Measurements from ENCODE around the gene TEP1. TPM values are rescaled to one million over a fixed set of nuclear protein-coding genes. Genes with fewer than 3 reads are reported as not detected.
A peak's percentile ranks its signal among the peaks of the same experiment; 100 is the strongest.
"Not testable (repeated sequence)": the region's sequence is repeated elsewhere in the genome, so short reads cannot be mapped to it uniquely, and the experiment has no call there.

TEP1 gene
- total RNA-seq, 2 experiments from 2014 or later: 47.1 to 49.3 TPM

- ChIA-PET CTCF (interaction anchor here (1.0 to 1.1 kb wide), 2 partner anchors 29 to 59 kb away, joined by 3 to 5 read pairs; no protein-coding TSS in a partner anchor), POLR2A (interaction anchor here (2.3 kb wide), 1 partner anchor 13 kb away, joined by 8 read pairs; the partner anchor contains the start of gene PARP2)
- Mint-ChIP-seq H3K4me1 (ENCODE audit: low read depth) (peaks cover 11% of the 10 kb centered on the region), H3K4me3 (no peak overlapping the region), H3K9me3 (no peaks in the 10 kb centered on the region), H3K27ac (no peak overlapping the region), H3K36me3 (peaks cover 64% of the 10 kb centered on the region), H3K27me3 (no peaks in the 10 kb centered on the region)
- DNase-seq: no peak
- intact Hi-C loops (cut with micrococcal nuclease): no loop called here
These were observed 56.9 kb downstream of the TEP1 start for GRCh38 chr14:20356422-20356821.

GRCh38 chr14:20350860-20351259, 62.4 kb downstream of the TEP1 start:
- no peaks in the 10 kb centered on the region for H3K9me3 Mint-ChIP-seq
- H3K27ac Mint-ChIP-seq: no peak overlapping the region
- ChIA-PET CTCF (interaction anchor here (6.0 kb wide), 1 partner anchor 24 kb away, joined by 26 read pairs; no protein-coding TSS in a partner anchor), POLR2A (no interaction called here)
- H3K4me3 Mint-ChIP-seq: no peak overlapping the region
- DNase-seq: no peak
- H3K4me1 Mint-ChIP-seq (ENCODE audit: low read depth): no peaks in the 10 kb centered on the region
- peaks cover 47% of the 10 kb centered on the region for H3K36me3 Mint-ChIP-seq
- H3K27me3 Mint-ChIP-seq: no peaks in the 10 kb centered on the region
- intact Hi-C loops (cut with micrococcal nuclease): no loop called here

GRCh38 chr14:20350282-20350681, 63.0 kb downstream of the TEP1 start:
- H3K4me3 Mint-ChIP-seq: no peak overlapping the region
- peak overlapping the region; percentile 4 for H3K27ac Mint-ChIP-seq
- CTCF ChIA-PET: interaction anchor here (1.3 to 6.0 kb wide), 3 partner anchors 21 to 65 kb away, joined by 4 to 26 read pairs (median 5); no protein-coding TSS in a partner anchor
- H3K4me1 Mint-ChIP-seq (ENCODE audit: low read depth): peaks cover 4% of the 10 kb centered on the region
- POLR2A ChIA-PET: no interaction called here
- no peaks in the 10 kb centered on the region for H3K9me3 Mint-ChIP-seq
- intact Hi-C loops (cut with micrococcal nuclease): no loop called here
- no peaks in the 10 kb centered on the region for H3K27me3 Mint-ChIP-seq
- H3K36me3 Mint-ChIP-seq: peaks cover 48% of the 10 kb centered on the region
- DNase-seq: no peak

- no peak for DNase-seq
- H3K4me1 Mint-ChIP-seq (ENCODE audit: low read depth): peaks cover 19% of the 10 kb centered on the region
- peaks cover 3% of the 10 kb centered on the region for H3K27me3 Mint-ChIP-seq
- intact Hi-C loops (cut with micrococcal nuclease): no loop called here
- peaks cover 50% of the 10 kb centered on the region for H3K36me3 Mint-ChIP-seq
- ChIA-PET CTCF (interaction anchor here (1.0 to 6.0 kb wide), 2 partner anchors 20 to 68 kb away, joined by 5 to 26 read pairs; no protein-coding TSS in a partner anchor), POLR2A (no interaction called here)
- peaks cover 2% of the 10 kb centered on the region for H3K9me3 Mint-ChIP-seq
- no peak overlapping the region for H3K4me3 Mint-ChIP-seq
- no peak overlapping the region for H3K27ac Mint-ChIP-seq
These were observed 65.6 kb downstream of the TEP1 start for GRCh38 chr14:20347747-20348146.

- H3K4me3 Mint-ChIP-seq: no peak overlapping the region
- DNase-seq: no peak
- H3K9me3 Mint-ChIP-seq: peaks cover 2% of the 10 kb centered on the region
- POLR2A ChIA-PET: no interaction called here
- H3K36me3 Mint-ChIP-seq: peaks cover 41% of the 10 kb centered on the region
- no peak overlapping the region for H3K27ac Mint-ChIP-seq
- CTCF ChIA-PET: no interaction called here
- H3K27me3 Mint-ChIP-seq: peaks cover 3% of the 10 kb centered on the region
- peaks cover 19% of the 10 kb centered on the region for H3K4me1 Mint-ChIP-seq (ENCODE audit: low read depth)
- intact Hi-C loops (cut with micrococcal nuclease): no loop called here
These were observed 66.6 kb downstream of the TEP1 start for GRCh38 chr14:20346713-20347112.

- peaks cover 19% of the 10 kb centered on the region for H3K4me1 Mint-ChIP-seq (ENCODE audit: low read depth)
- H3K9me3 Mint-ChIP-seq: peaks cover 2% of the 10 kb centered on the region
- intact Hi-C loops (cut with micrococcal nuclease): no loop called here
- H3K27ac Mint-ChIP-seq: no peak overlapping the region
- H3K4me3 Mint-ChIP-seq: peak overlapping the region; percentile 9
- H3K27me3 Mint-ChIP-seq: peaks cover 3% of the 10 kb centered on the region
- POLR2A ChIA-PET: no interaction called here
- CTCF ChIA-PET: interaction anchor here (0.9 to 8.1 kb wide), 2 partner anchors 15 to 264 kb away, joined by 3 to 129 read pairs; partner anchors contain the start of gene CCNB1IP1
- H3K36me3 Mint-ChIP-seq: peaks cover 36% of the 10 kb centered on the region
- DNase-seq: no peak
These were observed 67.9 kb downstream of the TEP1 start for GRCh38 chr14:20345366-20345765.

- intact Hi-C loops (cut with micrococcal nuclease): loop anchor here (1.0 to 2.0 kb wide), 10 partner anchors 11 to 337 kb away; partner anchors contain the start of genes APEX1, CCNB1IP1, PIP4P1 and PNP
- peaks cover 2% of the 10 kb centered on the region for H3K9me3 Mint-ChIP-seq
- H3K27me3 Mint-ChIP-seq: peaks cover 3% of the 10 kb centered on the region
- H3K27ac Mint-ChIP-seq: peak overlapping the region; percentile 94
- ChIA-PET POLR2A (interaction anchor here (0.8 to 4.1 kb wide), 20 partner anchors 8 to 288 kb away, joined by 3 to 59 read pairs (median 8); partner anchors contain the start of genes APEX1, CCNB1IP1, OSGEP and PIP4P1), CTCF (interaction anchor here (0.9 to 8.1 kb wide), 11 partner anchors 11 to 627 kb away, joined by 3 to 129 read pairs (median 4); partner anchors contain the start of genes CCNB1IP1 and PNP)
- peaks cover 19% of the 10 kb centered on the region for H3K4me1 Mint-ChIP-seq (ENCODE audit: low read depth)
- H3K36me3 Mint-ChIP-seq: peaks cover 30% of the 10 kb centered on the region
- peak overlapping the region; percentile 93 for H3K4me3 Mint-ChIP-seq
- no peak for DNase-seq
These were observed 69.5 kb downstream of the TEP1 start for GRCh38 chr14:20343862-20344220.

- DNase-seq: peak; percentile 97
- ChIA-PET CTCF (interaction anchor here (1.1 to 8.1 kb wide), 15 partner anchors 11 to 628 kb away, joined by 3 to 129 read pairs (median 5); partner anchors contain the start of genes APEX1, CCNB1IP1, OSGEP and PIP4P1), POLR2A (interaction anchor here (0.6 to 4.1 kb wide), 27 partner anchors 9 to 339 kb away, joined by 3 to 59 read pairs (median 6); partner anchors contain the start of genes APEX1, CCNB1IP1, OSGEP and PIP4P1)
- H3K4me3 Mint-ChIP-seq: peak within 1 kb of the TSS; percentile 93
- peak within 1 kb of the TSS; percentile 94 for H3K27ac Mint-ChIP-seq
- H3K9me3 Mint-ChIP-seq: peaks cover 2% of the 10 kb centered on the region
- H3K4me1 Mint-ChIP-seq (ENCODE audit: low read depth): peaks cover 19% of the 10 kb centered on the region
- H3K36me3 Mint-ChIP-seq: peaks cover 30% of the 10 kb centered on the region
- peaks cover 3% of the 10 kb centered on the region for H3K27me3 Mint-ChIP-seq
- intact Hi-C loops (cut with micrococcal nuclease): loop anchor here (1.0 to 2.0 kb wide), 10 partner anchors 10 to 338 kb away; partner anchors contain the start of genes APEX1, CCNB1IP1, PIP4P1 and PNP
These were observed 70.0 kb downstream of the TEP1 start, which contains the start of gene PARP2 for GRCh38 chr14:20343092-20343861. PARP2 (plus strand) TSS chr14:20343635; CDS start chr14:20343642, 7 bp downstream.

- Mint-ChIP-seq H3K4me1 (ENCODE audit: low read depth) (peaks cover 19% of the 10 kb centered on the region), H3K4me3 (no peak overlapping the region), H3K27ac (no peak overlapping the region), H3K36me3 (peaks cover 22% of the 10 kb centered on the region), H3K27me3 (peaks cover 3% of the 10 kb centered on the region), H3K9me3 (peaks cover 2% of the 10 kb centered on the region)
- intact Hi-C loops (cut with micrococcal nuclease): loop anchor here (2.0 kb wide), 2 partner anchors 15 to 37 kb away; partner anchors contain the start of gene TTC5
- CTCF ChIA-PET: interaction anchor here (1.0 to 8.1 kb wide), 6 partner anchors 11 to 272 kb away, joined by 3 to 129 read pairs (median 3); partner anchors contain the start of gene CCNB1IP1
- POLR2A ChIA-PET: interaction anchor here (2.5 to 4.1 kb wide), 4 partner anchors 10 to 120 kb away, joined by 26 to 59 read pairs (median 40); partner anchors contain the start of genes APEX1, CCNB1IP1, OSGEP and PIP4P1
- DNase-seq: no peak
These were observed 71.7 kb downstream of the TEP1 start for GRCh38 chr14:20341646-20342045.

- H3K4me3 Mint-ChIP-seq; H3K27ac Mint-ChIP-seq; H3K27me3 Mint-ChIP-seq; H3K9me3 Mint-ChIP-seq; intact Hi-C loops (cut with micrococcal nuclease); DNase-seq: not testable (repeated sequence)
- ChIA-PET CTCF (interaction anchor here (1.0 to 8.1 kb wide), 4 partner anchors 11 to 272 kb away, joined by 3 to 129 read pairs (median 4); partner anchors contain the start of gene CCNB1IP1), POLR2A (interaction anchor here (3.0 to 4.1 kb wide), 2 partner anchors 61 to 121 kb away, joined by 26 to 37 read pairs; partner anchors contain the start of gene PIP4P1)
- peaks cover 18% of the 10 kb centered on the region for H3K36me3 Mint-ChIP-seq
- H3K4me1 Mint-ChIP-seq (ENCODE audit: low read depth): peaks cover 19% of the 10 kb centered on the region
These were observed 72.3 kb downstream of the TEP1 start for GRCh38 chr14:20341032-20341431.

GRCh38 chr14:20334017-20334416, 79.3 kb downstream of the TEP1 start:
- ChIA-PET CTCF (interaction anchor here (0.7 to 8.9 kb wide), 4 partner anchors 7 to 276 kb away, joined by 3 to 129 read pairs (median 10); partner anchors contain the start of genes PARP2 and TEP1), POLR2A (interaction anchor here (1.3 to 4.8 kb wide), 5 partner anchors 9 to 349 kb away, joined by 4 to 59 read pairs (median 5); partner anchors contain the start of genes PARP2 and PNP)
- intact Hi-C loops (cut with micrococcal nuclease): no loop called here
- no peaks in the 10 kb centered on the region for H3K27me3 Mint-ChIP-seq
- peaks cover 28% of the 10 kb centered on the region for H3K4me1 Mint-ChIP-seq (ENCODE audit: low read depth)
- no peak overlapping the region for H3K27ac Mint-ChIP-seq
- H3K4me3 Mint-ChIP-seq: no peak overlapping the region
- no peaks in the 10 kb centered on the region for H3K9me3 Mint-ChIP-seq
- no peak for DNase-seq
- H3K36me3 Mint-ChIP-seq: peaks cover 12% of the 10 kb centered on the region
